Neural crest cell (in vitro differentiated cells): ENCODE measurements around the gene TRPM3. TPM values are rescaled to one million over a fixed set of nuclear protein-coding genes. Genes with fewer than 3 reads are reported as not detected.

Source experiments
- DNase-seq: peaks from one replicate; pipeline ENCODE4 v3.0.0; 2021; ENCODE audit warnings: low read depth, mixed read lengths, low spot score
- H3K27ac Mint-ChIP-seq: one replicate; pipeline ENCODE4 v1.8.0; 2021; ENCODE audit warnings: mild to moderate bottlenecking, mixed read lengths; ENCODE audit not compliant: unreplicated experiment
- H3K27me3 Mint-ChIP-seq: 2 replicates; pipeline ENCODE4 v1.8.0; 2021; ENCODE audit warnings: low read depth, mild to moderate bottlenecking, mixed read lengths
- H3K36me3 Mint-ChIP-seq: 2 replicates; pipeline ENCODE4 v1.8.0; 2021; ENCODE audit warnings: low read depth, mild to moderate bottlenecking, mixed read lengths
- H3K4me1 Mint-ChIP-seq: 2 replicates; pipeline ENCODE4 v1.8.0; 2021; ENCODE audit warnings: mixed read lengths
- H3K4me3 Mint-ChIP-seq: one replicate; pipeline ENCODE4 v1.8.0; 2021; ENCODE audit warnings: mild to moderate bottlenecking, mixed read lengths
- H3K9me3 Mint-ChIP-seq: 2 replicates; pipeline ENCODE4 v1.8.0; 2021; ENCODE audit warnings: mixed read lengths
- total RNA-seq: library from RNA; stranded (reverse); gene quantifications from 2 replicates; pipeline ENCODE4 v1.2.1, GENCODE V29; 2021
- TF ChIP-seq, protein P1 (sequence below): fragments of 200-600 bp; sonication (generic); conservative IDR thresholded peaks from 2 replicates; pipeline ENCODE4 v1.5.0; 2021; ENCODE audit warnings: antibody characterized with exemption, mild to moderate bottlenecking

The TRPM3 gene
- total RNA-seq, 1 donor from 2014 or later = 1.4 TPM

GRCh38 chr9:70683841-70684240 is 437.6 kb downstream of the TRPM3 start:
- Mint-ChIP-seq H3K27ac (no peak overlapping the region), H3K9me3 (no peaks in the 10 kb centered on the region), H3K36me3 (no peaks in the 10 kb centered on the region), H3K4me3 (no peak overlapping the region), H3K4me1 (no peaks in the 10 kb centered on the region), H3K27me3 (no peaks in the 10 kb centered on the region)
- TF ChIP-seq, protein P1, sequence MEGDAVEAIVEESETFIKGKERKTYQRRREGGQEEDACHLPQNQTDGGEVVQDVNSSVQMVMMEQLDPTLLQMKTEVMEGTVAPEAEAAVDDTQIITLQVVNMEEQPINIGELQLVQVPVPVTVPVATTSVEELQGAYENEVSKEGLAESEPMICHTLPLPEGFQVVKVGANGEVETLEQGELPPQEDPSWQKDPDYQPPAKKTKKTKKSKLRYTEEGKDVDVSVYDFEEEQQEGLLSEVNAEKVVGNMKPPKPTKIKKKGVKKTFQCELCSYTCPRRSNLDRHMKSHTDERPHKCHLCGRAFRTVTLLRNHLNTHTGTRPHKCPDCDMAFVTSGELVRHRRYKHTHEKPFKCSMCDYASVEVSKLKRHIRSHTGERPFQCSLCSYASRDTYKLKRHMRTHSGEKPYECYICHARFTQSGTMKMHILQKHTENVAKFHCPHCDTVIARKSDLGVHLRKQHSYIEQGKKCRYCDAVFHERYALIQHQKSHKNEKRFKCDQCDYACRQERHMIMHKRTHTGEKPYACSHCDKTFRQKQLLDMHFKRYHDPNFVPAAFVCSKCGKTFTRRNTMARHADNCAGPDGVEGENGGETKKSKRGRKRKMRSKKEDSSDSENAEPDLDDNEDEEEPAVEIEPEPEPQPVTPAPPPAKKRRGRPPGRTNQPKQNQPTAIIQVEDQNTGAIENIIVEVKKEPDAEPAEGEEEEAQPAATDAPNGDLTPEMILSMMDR = no peak
- no peak for DNase-seq

- TF ChIP-seq, protein P1 = no peak
- no peaks in the 10 kb centered on the region for H3K36me3 Mint-ChIP-seq
- no peak overlapping the region for H3K4me3 Mint-ChIP-seq
- H3K27me3 Mint-ChIP-seq = no peaks in the 10 kb centered on the region
- no peak for DNase-seq
- H3K9me3 Mint-ChIP-seq = no peaks in the 10 kb centered on the region
- H3K27ac Mint-ChIP-seq = no peak overlapping the region
- peaks cover 4% of the 10 kb centered on the region for H3K4me1 Mint-ChIP-seq
Observed at GRCh38 chr9:70682298-70682697, 439.1 kb downstream of the TRPM3 start.

GRCh38 chr9:70679845-70680244 is 441.6 kb downstream of the TRPM3 start:
- Mint-ChIP-seq H3K4me1 (peaks cover 13% of the 10 kb centered on the region), H3K27ac (no peak overlapping the region), H3K9me3 (no peaks in the 10 kb centered on the region), H3K36me3 (no peaks in the 10 kb centered on the region), H3K4me3 (no peak overlapping the region), H3K27me3 (no peaks in the 10 kb centered on the region)
- no peak for DNase-seq
- TF ChIP-seq, protein P1 = no peak

GRCh38 chr9:70678153-70678552 is 443.3 kb downstream of the TRPM3 start:
- H3K4me3 Mint-ChIP-seq = no peak overlapping the region
- no peaks in the 10 kb centered on the region for H3K9me3 Mint-ChIP-seq
- DNase-seq = no peak
- no peaks in the 10 kb centered on the region for H3K27me3 Mint-ChIP-seq
- H3K36me3 Mint-ChIP-seq = no peaks in the 10 kb centered on the region
- no peak overlapping the region for H3K27ac Mint-ChIP-seq
- H3K4me1 Mint-ChIP-seq = peaks cover 13% of the 10 kb centered on the region
- TF ChIP-seq, protein P1 = no peak

DNA sequence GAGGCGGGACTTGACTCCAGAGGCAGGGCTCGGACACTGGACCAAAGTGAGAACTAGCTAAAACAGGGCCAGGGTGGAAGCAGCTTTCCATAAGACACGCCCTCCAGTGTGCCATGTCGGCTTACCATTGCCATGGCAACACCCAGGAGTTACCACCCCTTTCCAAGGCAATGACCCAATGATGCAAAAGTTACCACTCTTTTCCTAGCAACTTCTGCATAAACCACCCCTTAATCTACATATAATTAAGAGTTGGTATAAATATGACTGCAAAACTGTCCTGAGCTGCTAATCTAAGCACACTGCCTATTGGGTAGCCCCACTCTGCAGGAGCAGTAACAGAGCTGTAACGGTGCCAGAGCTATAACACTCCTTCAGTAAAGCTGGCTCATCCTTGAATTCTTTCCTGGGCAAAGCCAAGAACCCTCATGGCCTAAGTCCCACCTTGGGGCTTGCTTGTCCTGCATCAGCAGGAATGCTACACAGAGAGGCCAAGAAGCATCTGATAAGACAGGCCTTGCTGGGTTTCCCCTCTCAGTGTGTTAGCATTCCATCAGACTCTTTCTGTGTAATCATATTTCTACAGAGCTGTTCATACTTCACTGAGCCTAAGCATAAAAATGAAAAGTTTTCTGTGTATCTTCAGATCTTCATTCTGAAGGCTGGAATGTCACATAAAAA is 444.2 kb downstream of the TRPM3 start:
- no peaks in the 10 kb centered on the region for H3K36me3 Mint-ChIP-seq

More for the DNA sequence above, 444.2 kb downstream of the TRPM3 start:
- Mint-ChIP-seq H3K4me3 (no peak overlapping the region), H3K9me3 (no peaks in the 10 kb centered on the region), H3K27me3 (no peaks in the 10 kb centered on the region), H3K27ac (no peak overlapping the region), H3K4me1 (peaks cover 13% of the 10 kb centered on the region)
- TF ChIP-seq, protein P1 = no peak
- DNase-seq = no peak
